ENCODE results near the gene FOXO6. TPM values are rescaled to one million over a fixed set of nuclear protein-coding genes. Genes with fewer than 3 reads are reported as not detected.

Gene FOXO6
- total and polyA plus RNA-seq, 7 donors: 0.42 to 8.6 (median 0.88) TPM

DNA sequence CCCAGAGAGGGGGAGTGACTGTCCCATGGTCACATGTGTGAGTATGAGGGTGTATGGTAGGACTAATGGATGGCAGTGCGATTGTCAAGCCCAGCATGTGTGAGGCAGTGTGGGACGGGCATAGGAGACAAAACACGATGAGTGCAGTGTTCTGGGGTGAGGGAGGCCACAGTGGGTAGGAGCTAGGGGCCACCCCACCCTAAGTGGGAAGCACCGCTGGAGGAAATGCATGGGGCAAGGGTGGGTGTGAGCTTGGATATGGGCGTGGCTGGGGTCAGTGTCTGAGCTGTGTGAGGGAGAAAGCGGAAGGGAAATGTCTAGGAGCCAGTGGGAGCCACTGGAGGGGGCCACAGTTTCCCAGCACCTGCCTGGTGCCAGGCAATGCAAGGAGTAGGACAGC, 56.5 kb downstream of the FOXO6 start:
- WGBS, 3 donors: 59 to 71% (median 65%) methylated on average over 6 of the region's 6 CpGs
- Histone ChIP-seq H3K36me3 (ENCODE audit: insufficient read depth in 1 of 2, low read depth in 1 of 2) (no peaks in the 10 kb centered on the region), H3K4me1 (peaks cover 36% of the 10 kb centered on the region), H3K27me3 (ENCODE audit: insufficient read depth in 3 of 3, low read length in 2 of 3) (no peaks in the 10 kb centered on the region), H3K27ac (peak overlapping the region; percentile 93), H3K4me3 (no peak overlapping the region), H3K9me3 (no peaks in the 10 kb centered on the region)
- peak in 1 of 2 donors; percentile 30 for DNase-seq
- no peak for ATAC-seq
- intact Hi-C loops (cut with DNase I): loop anchor here (1.0 to 5.0 kb wide), 6 partner anchors 56 to 150 kb away; partner anchors contain the start of gene FOXO6 (in 2 of the 2)
- TF ChIP-seq, protein P1, sequence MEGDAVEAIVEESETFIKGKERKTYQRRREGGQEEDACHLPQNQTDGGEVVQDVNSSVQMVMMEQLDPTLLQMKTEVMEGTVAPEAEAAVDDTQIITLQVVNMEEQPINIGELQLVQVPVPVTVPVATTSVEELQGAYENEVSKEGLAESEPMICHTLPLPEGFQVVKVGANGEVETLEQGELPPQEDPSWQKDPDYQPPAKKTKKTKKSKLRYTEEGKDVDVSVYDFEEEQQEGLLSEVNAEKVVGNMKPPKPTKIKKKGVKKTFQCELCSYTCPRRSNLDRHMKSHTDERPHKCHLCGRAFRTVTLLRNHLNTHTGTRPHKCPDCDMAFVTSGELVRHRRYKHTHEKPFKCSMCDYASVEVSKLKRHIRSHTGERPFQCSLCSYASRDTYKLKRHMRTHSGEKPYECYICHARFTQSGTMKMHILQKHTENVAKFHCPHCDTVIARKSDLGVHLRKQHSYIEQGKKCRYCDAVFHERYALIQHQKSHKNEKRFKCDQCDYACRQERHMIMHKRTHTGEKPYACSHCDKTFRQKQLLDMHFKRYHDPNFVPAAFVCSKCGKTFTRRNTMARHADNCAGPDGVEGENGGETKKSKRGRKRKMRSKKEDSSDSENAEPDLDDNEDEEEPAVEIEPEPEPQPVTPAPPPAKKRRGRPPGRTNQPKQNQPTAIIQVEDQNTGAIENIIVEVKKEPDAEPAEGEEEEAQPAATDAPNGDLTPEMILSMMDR (IDR thresholded peaks at IDR 0.05): no peak

DNA sequence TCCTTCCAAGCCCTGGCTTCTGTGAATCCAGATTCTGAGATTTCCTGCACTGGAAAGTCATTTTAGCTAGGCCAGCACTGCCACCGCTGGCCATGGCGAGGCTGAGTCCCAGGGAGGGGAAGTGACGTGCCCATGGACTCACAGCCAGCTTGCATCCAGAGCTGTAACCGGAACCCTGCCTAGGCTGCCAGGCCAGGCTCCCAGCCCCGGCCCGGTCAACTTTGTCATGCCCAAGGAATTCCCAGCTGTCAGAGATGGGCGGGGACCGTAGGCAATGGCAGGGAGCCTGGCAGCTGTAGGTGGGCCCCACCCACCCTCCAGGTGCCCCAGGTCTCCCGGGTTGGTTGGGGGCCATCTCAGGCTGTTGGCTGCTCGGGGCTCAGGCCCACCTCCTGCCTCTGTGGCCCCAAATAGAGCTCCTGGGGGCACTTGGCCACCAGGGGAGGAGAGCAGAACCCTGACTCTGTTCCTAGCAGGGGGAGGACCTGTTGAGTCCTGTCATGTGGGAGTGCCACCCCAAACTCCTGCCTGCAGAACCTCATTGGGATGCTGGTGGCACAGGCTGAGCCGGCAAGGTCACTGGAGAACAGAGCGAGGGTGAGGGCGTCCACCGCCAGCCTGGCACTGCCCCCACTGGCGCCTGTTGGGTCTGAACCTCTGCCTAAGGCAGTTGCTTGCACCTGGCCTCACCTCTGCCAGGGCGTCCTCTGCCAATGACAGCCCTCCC, 57.8 kb downstream of the FOXO6 start:
- H3K36me3 ChIP-seq (ENCODE audit: insufficient read depth in 1 of 2, low read depth in 1 of 2): no peaks in the 10 kb centered on the region
- DNase-seq (peak; percentile 95 to 97), ATAC-seq (peak; percentile 86 to 89 (median 87))
- no peak overlapping the region for H3K4me3 ChIP-seq
- TF ChIP-seq, protein P1 (IDR thresholded peaks at IDR 0.05): peak; percentile 17
- H3K27ac ChIP-seq: peak overlapping the region; percentile 93
- H3K27me3 ChIP-seq (ENCODE audit: insufficient read depth in 3 of 3, low read length in 2 of 3): no peaks in the 10 kb centered on the region
- 13 to 23% (median 20%) methylated on average over 16 of the region's 16 CpGs for WGBS, 3 donors
- no peaks in the 10 kb centered on the region for H3K9me3 ChIP-seq
- intact Hi-C loops (cut with DNase I): loop anchor here (2.0 to 5.0 kb wide), 4 partner anchors 58 to 152 kb away; partner anchors contain the start of gene FOXO6 (in 1 of the 2)
- H3K4me1 ChIP-seq: peaks cover 41% of the 10 kb centered on the region

DNA sequence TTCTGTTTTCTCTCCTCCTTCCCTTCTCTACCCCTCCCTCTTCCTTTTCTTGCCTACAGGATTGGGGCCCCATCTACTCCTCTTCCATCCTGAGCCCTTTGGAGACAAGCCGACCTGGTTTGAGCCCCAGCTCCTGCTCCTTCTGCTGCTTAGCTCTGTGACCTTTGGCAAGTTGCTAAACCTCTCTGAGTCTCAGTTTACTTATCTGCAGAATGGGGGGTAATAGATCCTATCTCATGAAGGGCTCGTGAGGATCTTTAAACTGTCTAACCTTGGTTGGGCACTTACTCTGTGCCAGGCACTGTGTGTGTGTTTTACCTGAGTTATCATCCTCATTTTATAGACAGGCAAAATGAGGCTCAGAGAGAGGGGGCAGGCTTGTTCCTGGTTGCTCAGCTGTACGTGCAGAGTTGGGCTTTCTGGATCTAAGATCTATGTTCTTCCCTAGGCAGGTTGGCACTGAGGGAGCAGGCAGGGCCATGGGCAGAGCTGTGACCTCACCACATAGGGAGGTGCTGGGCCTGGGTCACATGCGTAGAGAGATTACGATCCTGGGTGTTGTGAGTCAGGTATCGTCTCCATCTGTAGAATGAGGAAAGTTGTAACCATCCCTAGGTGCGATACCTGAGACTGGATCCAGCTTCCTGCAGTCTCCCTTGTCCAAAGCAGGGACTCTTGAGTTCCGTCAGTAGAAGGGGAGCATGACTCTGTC, 58.5 kb downstream of the FOXO6 start:
- Histone ChIP-seq H3K27ac (peak overlapping the region; percentile 93), H3K9me3 (no peaks in the 10 kb centered on the region), H3K4me1 (peaks cover 41% of the 10 kb centered on the region), H3K27me3 (ENCODE audit: insufficient read depth in 3 of 3, low read length in 2 of 3) (no peaks in the 10 kb centered on the region), H3K4me3 (no peak overlapping the region), H3K36me3 (ENCODE audit: insufficient read depth in 1 of 2, low read depth in 1 of 2) (no peaks in the 10 kb centered on the region)
- TF ChIP-seq, protein P1 (IDR thresholded peaks at IDR 0.05): no peak
- intact Hi-C loops (cut with DNase I): loop anchor here (2.0 to 5.0 kb wide), 4 partner anchors 59 to 152 kb away; partner anchors contain the start of gene FOXO6 (in 1 of the 2)
- WGBS, 3 donors: 76 to 86% (median 77%) methylated on average over 8 of the region's 8 CpGs
- DNase-seq (no peak), ATAC-seq (no peak)

DNA sequence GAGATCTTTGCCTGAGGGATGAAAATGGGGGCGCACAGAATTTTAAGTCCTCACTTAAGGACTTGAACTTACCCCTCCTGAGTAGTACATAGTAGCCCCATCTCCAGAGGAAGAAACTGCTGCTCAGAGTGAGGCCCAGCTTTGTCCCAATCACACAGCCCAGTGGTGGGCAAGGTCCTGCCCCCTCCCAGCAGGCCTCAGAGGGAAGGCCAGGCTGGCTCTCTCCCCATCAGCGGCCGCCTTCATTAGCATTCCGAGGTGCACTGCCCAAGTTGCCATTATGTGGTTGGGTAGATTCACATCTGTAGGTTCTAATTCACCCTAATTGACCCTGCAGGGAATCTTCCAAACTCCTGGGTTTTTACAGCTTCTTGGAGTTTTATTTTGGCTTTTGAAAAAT, 59.1 kb downstream of the FOXO6 start:
- ATAC-seq: no peak
- DNase-seq: no peak
- no peak overlapping the region for H3K4me3 ChIP-seq
- TF ChIP-seq, protein P1 (IDR thresholded peaks at IDR 0.05): no peak
- 67 to 74% (median 67%) methylated on average over 4 of the region's 4 CpGs for WGBS, 3 donors
- peaks cover 41% of the 10 kb centered on the region for H3K4me1 ChIP-seq
- intact Hi-C loops (cut with DNase I): no loop called here
- H3K36me3 ChIP-seq (ENCODE audit: insufficient read depth in 1 of 2, low read depth in 1 of 2): no peaks in the 10 kb centered on the region
- no peaks in the 10 kb centered on the region for H3K27me3 ChIP-seq (ENCODE audit: insufficient read depth in 3 of 3, low read length in 2 of 3)
- H3K27ac ChIP-seq: peak overlapping the region; percentile 93
- no peaks in the 10 kb centered on the region for H3K9me3 ChIP-seq
